Ishikawa (cell line): ENCODE measurements around the gene CCDC61.

Experiments
- CEBPB ChIP-seq: IDR thresholded peaks from 2 replicates; pipeline ENCODE4 v1.6.1; 2012
- CREB1 ChIP-seq: IDR thresholded peaks from 2 replicates; pipeline ENCODE4 v1.6.1; 2012; ENCODE audit warnings: low read depth
- EGR1 ChIP-seq: IDR thresholded peaks from 2 replicates; pipeline ENCODE4 v1.6.1; 2012
- EP300 ChIP-seq: IDR thresholded peaks from 2 replicates; pipeline ENCODE4 v1.6.1; 2012; ENCODE audit warnings: borderline replicate concordance
- FOXM1 ChIP-seq: IDR thresholded peaks from 2 replicates; pipeline ENCODE4 v1.6.1; 2012; ENCODE audit warnings: low read depth, borderline replicate concordance
- NFIC ChIP-seq: IDR thresholded peaks from 2 replicates; pipeline ENCODE4 v1.6.1; 2012
- RAD21 ChIP-seq: IDR thresholded peaks from 2 replicates; pipeline ENCODE4 v1.6.1; 2012; ENCODE audit warnings: low read depth
- REST ChIP-seq: IDR thresholded peaks from 2 replicates; pipeline ENCODE4 v1.6.1; 2012; ENCODE audit warnings: low read depth, mild to moderate bottlenecking
- TAF1 ChIP-seq: IDR thresholded peaks from 2 replicates; pipeline ENCODE4 v1.6.1; 2012; ENCODE audit warnings: low read depth, mild to moderate bottlenecking
- TCF12 ChIP-seq: IDR thresholded peaks from 2 replicates; pipeline ENCODE4 v1.6.1; 2012; ENCODE audit warnings: low read depth
- TEAD4 ChIP-seq: IDR thresholded peaks from 2 replicates; pipeline ENCODE4 v1.6.1; 2012
- YY1 ChIP-seq: IDR thresholded peaks from 2 replicates; pipeline ENCODE4 v1.6.1; 2012; ENCODE audit warnings: low read depth
- ZBTB7A ChIP-seq: IDR thresholded peaks from 2 replicates; pipeline ENCODE4 v1.6.1; 2012; ENCODE audit warnings: low read depth
- TF ChIP-seq, protein P1 (sequence below): IDR thresholded peaks from 2 replicates; pipeline ENCODE4 v1.6.1; 2012
- TF ChIP-seq, protein P2 (sequence below): IDR thresholded peaks from 2 replicates; pipeline ENCODE4 v1.6.1; 2012

The CCDC61 gene

GRCh38 chr19:46015687-46016425 lies 20.6 kb downstream of the CCDC61 start:
- TF ChIP-seq, protein P1, sequence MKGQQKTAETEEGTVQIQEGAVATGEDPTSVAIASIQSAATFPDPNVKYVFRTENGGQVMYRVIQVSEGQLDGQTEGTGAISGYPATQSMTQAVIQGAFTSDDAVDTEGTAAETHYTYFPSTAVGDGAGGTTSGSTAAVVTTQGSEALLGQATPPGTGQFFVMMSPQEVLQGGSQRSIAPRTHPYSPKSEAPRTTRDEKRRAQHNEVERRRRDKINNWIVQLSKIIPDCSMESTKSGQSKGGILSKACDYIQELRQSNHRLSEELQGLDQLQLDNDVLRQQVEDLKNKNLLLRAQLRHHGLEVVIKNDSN, result no peak
- TF ChIP-seq TEAD4, result no peak
- TF ChIP-seq, protein P2, sequence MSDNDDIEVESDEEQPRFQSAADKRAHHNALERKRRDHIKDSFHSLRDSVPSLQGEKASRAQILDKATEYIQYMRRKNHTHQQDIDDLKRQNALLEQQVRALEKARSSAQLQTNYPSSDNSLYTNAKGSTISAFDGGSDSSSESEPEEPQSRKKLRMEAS, result no peak

DNA sequence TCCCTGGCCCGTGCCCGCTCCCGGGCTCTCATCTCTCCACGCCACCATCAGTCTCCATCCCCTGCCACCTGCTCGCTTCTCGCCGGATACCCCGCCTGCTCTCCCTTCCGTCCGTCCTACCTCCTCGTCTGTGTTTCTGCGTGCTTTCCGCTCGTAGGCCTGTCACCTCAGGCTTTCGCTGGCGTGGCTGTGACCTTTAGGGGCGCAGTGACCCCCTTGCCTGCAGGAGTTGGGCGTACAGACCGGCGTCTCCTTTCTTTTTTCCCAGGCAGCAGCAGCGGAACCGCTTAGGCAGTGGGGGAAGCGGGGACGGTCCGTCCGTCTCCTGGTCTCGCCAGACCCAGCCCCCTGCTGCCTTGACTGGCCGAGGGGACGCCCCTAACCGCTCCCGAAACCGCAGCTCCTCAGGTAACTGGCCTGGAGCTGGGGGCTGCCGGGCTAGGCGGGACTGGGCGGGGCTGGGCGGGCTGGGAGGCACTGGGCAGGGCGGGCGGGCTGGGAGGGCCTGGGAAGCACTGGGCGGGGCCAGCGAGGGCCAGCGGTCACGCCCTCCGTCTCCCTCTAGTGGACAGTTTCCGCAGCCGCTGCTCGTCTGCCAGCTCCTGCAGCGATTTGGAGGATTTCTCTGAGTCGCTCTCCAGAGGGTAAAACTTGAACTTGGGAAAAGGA lies 21.3 kb downstream of the CCDC61 start:
- TF ChIP-seq EP300 (peak; percentile 20; the same call in 1 of the 2 replicates), RAD21 (peak; percentile 30; the same call in 1 of the 2 replicates), ZBTB7A (peak; percentile 69; the same call in 1 of the 2 replicates), YY1 (no peak)
- TF ChIP-seq, protein P2, result no peak

DNA sequence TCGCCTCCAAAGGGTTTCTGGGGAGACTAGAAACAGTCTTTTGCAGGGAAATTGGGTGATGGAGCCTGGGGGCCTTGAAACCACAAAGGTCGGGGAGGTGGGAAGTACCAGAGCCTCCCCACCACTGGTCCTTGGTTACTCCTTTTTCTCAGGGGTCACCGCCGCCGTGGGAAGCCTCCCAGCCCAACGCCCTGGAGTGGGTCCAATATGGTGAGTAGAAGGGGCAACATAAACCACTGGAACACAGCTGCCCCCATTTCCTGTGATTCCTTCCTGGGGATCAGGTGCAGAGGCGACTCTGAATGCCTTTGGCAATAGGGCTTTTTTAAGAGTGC lies 21.8 kb downstream of the CCDC61 start:
- TF ChIP-seq FOXM1 (no peak), ZBTB7A (no peak), TCF12 (no peak), EP300 (no peak), TAF1 (no peak), NFIC (no peak), CREB1 (no peak), TEAD4 (no peak), REST (no peak)
- TF ChIP-seq, protein P1, result no peak

DNA sequence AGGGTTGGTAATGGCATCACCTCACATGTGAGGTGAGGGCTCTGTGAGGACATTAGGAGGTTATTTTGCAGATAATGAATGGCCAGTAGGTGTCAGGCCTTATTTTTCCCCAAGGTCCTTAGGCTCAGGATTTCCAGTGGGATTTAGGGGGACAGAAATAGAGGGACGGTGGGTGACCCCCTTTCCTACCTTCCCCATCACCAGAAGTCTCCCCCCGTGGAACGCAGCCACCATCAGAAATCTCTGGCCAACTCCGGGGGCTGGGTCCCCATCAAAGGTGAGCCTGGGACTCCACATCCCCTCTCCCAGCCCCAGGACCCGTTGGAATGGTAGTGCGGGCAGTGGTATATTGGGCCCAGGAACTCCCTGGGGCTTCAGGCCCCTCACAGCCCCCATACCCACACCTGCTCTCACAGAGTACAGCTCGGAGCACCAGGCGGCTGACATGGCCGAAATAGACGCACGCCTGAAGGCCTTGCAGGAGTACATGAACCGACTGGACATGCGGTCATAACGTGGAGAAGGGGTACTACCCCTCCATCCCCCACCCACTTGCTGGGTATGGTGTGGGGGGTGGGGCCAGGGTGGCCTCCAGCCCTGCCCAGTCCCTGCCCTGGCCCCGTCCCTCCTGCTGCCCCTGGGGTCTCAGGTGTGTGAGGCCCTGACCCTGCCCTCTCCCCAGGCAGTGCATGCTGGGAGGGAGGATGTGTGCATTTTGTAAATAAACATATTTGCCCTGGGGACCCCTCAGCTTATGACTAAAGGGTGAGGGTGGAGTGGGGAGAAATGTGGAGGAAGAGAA lies 22.8 kb downstream of the CCDC61 start:
- TF ChIP-seq EP300 (no peak), TEAD4 (no peak), FOXM1 (no peak), CEBPB (no peak), TCF12 (no peak), EGR1 (no peak), CREB1 (no peak), ZBTB7A (no peak), YY1 (no peak), RAD21 (no peak), NFIC (no peak), REST (no peak)
- TF ChIP-seq, protein P2, result no peak
- TF ChIP-seq, protein P1, result no peak

DNA sequence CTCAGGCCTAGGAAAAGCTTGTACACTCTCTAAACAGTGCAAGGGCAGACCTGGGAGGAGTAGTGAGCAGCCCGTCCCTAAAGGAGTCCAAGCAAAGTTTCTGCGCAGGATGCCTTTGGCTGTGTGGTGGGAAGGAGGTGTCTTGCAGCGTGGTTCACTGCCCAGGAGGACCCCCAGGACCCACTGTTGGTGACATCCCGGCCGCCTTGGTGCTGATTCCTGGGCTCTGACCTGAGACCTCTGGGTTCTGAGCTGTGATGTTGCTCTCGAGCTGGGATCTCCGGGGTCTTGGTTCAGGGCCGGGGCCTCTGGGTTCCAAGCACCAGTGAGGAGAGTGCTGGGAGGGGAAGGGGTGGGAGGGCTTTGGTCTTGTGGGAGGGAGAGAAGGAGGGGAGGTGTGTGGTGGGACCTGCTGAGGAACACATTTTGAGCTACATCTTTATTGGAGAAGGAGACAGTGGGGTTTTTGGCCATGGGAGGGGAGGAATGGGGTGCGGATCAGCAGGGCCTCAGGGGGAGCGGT lies 23.5 kb downstream of the CCDC61 start:
- TF ChIP-seq TEAD4, result no peak
- no peak for TF ChIP-seq YY1
- no peak for TF ChIP-seq NFIC
- no peak for TF ChIP-seq CEBPB
- TF ChIP-seq EGR1, result no peak
